ENCODE measurements around the gene UPK1B.
"Not testable (repeated sequence)": the region's sequence is repeated elsewhere in the genome, so short reads cannot be mapped to it uniquely, and the experiment has no call there.

The UPK1B gene

DNA sequence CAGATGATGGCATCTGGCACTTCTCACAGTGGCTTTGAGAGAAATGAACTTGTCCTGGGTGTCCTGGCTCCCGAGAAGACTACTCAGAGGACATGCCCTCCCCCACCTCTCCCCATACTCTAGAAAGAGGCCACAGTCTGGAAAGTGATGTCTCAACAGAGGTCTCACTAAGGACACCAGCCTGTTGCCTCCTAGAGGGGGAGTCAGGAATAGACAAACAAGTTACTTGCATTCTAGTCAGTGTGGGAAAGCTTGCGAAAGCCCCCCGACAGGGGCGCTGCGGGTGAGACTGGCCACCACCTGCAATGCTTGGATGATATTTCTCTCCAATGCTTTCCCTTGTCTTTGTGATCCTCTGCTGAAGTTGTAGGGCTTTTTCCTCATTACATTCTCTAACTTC is 50.1 kb downstream of the UPK1B start:
- DNase-seq (no peak), ATAC-seq (no peak)

DNA sequence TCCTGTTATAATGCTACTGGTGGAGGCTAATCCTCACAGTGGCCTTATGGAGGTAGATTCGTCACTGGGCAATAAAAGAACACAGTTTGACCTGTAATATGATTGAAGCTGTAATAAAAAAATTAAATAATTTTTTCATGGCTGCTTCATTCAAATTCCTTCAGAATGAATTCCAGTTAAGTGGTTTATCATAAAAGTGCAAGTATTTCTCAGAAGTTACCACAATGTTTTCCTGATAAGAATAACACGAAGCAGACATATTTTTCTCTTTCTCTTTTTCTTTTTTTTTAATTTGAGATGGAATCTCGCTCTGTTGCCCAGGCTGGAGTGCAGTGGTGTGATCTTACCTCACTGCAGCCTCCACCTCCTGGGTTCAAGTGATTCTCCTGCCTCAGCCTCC is 51.7 kb downstream of the UPK1B start:
- DNase-seq = no peak
- no peak for ATAC-seq

DNA sequence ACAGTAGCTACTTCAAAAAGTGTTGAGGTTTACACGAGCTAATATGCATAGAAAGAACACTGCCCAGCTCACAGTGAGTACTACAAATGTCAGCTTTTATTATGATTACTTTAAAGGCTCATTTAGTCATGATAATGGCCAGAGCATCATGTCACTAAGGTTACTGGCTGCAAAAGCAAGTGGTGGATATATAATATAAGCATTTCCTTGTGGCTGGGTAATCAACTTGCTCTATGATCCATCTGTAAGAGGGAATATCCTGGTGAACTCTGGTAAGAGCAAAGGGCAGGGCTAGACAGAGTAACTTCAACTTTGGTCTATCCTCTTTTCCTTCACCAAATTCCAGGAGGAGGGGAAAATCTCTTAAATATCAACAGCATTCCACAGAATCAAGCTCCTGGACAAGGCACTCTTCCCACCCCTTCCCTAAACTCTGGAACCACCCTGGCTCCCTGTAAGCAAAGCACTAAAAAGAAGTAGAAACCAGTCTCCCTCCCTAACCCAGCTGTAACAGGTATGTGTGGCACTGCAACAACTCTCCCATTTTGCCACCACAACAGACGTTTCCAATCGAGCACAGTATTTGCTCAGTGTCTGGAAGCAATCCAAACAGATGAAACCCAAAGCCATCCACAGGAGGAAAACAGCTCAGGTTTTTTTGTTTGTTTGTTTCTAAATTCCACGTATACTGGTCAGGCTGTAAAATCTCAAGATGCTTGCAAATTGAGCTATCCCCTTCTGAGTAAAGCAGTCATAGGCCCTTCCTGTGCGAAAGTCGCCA is 53.9 kb downstream of the UPK1B start:
- DNase-seq = no peak
- ATAC-seq = no peak

DNA sequence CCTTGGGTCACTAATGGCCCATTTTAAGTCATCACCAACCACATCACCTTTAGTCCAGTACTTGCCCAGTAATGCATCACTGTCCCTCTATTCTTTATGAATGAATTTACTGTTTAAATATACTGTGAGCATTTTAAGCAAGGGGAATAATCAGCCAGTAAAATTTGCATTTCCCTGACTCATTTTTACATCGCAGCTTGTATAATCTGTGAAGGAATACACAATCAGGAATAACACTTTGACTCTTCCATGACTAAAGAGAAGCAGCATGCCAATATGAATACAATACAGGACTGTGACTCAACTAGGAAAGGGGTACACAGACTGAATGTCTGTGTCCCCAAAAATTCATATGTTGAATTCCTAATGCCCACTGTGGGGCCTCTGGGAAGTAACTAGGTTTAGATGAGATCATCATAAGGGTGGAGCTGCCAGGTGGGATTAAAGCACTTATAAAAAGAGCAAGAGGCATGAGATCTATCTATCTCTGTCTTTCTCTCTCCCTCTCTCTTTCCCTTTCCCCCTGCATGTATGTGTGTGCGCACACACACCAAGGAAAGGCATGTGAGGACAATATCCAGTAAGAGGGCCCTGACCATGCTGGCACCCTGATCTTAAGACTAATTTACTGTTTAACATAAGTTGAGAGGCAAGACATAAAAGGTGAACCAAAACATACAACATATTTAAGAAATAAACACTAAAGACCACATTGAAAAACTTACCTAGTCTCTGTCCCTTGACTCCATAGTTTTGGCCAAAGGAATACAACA is 55.2 kb downstream of the UPK1B start:
- ATAC-seq = no peak

DNA sequence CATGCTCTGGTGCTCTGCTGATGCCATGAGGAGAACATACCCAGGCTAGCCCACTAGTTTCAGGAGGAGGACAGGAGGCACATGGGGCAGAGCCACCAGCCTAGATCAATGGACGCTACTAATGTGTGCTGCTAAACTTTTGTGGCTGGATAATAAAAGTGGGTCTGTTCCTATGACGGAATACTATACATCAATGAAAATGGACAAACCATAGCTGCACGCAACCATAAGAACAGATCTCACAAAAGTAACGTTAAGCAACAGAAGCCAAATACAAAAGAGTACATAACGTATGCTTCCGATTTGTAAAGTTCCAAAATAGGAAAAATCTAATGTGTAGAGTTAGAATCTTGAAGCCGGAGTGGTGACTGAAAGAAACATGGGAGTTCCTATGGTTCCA is 55.8 kb downstream of the UPK1B start:
- ATAC-seq = no peak
- DNase-seq = no peak

More for the DNA sequence above, 55.2 kb downstream of the UPK1B start:
- no peak for DNase-seq

DNA sequence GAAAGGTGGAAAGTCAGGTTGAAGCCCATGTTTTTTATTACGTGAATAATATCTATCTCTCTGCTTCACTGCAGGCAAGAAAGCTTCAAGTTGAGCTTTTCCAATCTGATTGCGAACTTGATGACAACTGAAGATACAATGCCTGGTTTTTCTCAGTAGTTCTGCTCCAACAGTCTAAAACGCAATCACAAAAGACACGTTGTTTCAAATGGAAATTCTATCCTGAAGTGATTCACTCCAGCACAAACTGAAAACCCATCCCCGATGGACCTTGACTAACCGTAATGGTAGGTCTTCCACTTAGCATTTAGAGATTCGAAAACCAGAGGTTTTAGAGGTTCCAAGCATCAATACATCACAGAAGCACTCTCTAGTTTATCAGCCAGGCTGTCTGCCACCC is 56.7 kb downstream of the UPK1B start:
- DNase-seq (no peak), ATAC-seq (no peak)

DNA sequence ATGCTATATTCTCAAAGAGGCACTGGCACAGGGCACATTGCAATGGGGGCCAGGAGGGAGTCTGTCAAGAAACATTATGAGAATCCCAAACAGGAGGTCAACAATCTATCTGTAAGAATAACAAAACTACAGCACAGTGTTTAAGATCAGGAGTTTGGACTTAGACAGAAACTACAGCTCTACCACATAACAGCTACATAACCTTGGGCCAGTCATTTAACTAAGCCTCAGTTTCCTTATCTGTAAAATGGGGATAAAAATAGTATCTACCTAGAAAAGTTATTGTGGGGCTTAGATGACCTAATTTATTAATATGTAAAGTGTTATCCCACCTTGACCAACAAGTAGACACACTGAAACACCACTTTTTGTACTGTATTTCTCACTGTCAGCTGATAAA is 57.3 kb downstream of the UPK1B start:
- no peak for ATAC-seq
- DNase-seq = no peak

DNA sequence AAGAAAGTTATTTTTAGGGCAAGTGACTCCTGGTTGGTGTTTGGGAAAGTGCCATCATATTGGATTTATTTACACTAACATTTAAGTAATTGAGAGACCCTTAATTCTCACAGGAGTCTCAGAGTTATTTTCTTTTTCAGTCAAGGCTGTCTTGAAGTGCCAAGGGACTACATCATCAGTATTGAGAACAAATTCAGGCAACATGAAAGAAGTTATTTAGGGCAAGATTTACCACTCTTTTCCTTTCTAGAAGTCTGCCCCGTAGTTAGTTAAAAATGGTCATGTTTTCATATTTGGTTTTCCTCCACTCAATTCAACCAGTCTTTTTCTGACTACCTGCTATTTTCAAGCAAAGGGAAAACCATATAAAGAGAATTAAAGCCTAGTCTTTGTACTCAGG is 61.2 kb downstream of the UPK1B start:
- ATAC-seq (no peak), DNase-seq (no peak)

DNA sequence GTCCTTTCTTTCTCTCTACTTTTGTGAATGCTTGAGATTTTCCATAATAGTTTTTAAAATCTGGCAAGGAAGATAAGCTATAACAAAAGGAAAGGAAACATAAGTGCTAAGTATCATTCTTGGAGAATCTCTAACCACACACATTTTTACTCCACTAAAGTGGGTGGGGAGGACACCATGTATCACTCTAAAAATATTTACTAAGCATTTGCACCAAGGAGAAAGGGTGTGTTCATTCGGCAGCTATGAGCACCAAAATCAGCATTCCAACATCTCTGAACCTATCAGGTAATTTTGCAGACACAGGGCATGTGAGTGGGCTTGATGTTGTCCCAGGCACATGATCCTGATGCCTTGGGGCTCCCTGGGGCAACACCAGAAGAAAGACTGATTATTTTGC is 61.8 kb downstream of the UPK1B start:
- ATAC-seq (no peak), DNase-seq (no peak)

DNA sequence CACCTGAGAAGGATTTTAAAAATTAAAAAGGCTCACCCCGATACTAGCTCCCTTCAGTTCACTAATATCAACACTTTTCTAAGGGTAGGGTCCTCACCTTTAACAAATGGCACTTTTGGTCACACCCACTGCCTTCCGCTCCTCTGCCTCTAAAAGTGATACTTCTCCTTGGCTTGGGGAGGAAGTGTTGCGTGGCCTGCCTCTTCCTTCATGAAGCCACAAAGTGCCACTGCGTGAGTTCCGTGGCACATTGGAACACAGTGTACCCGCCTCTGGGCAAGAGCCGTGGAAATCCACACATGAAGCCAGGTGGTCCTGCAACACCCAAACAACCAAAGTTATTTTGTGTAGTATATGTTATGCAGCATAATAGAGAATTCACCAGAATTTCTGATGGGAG is 63.4 kb downstream of the UPK1B start:
- peak; percentile 25 for DNase-seq
- ATAC-seq = no peak

DNA sequence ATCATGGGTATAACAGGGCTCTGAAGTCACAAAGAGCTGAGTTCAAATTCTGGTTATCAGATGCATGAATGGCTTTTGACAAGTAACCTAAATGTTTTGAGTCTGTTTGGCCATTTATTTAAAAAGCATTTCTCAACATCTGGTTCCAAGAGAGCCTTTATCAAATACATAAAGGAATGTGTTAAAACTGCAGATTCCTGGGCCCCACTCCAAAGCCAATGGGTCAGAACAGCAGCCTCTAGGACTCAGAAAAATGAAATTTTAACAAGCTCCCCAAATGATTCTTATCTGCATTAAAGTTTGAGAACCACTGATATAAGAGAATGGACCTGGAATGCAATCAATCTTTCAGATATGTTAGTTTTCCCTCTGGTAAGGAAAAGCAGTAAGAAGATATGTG is 63.9 kb downstream of the UPK1B start:
- DNase-seq (no peak), ATAC-seq (no peak)

DNA sequence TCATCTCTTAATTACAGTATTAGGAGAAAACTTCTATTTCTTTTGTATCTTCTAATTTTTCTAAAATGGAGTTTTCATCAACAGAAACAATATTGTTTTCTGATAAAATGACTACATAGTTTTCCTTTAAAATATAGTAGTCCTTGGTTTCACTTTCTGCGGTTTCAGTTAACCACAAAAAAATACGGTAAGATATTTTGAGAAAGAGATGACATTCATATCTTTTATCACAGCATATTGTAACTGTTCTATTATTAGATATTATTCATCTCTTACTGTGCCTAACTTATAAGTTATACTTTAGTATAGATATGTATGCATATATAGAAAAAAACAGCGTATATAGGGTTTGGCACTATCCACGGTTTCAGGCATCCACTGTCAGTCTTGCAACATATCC is 65.0 kb downstream of the UPK1B start:
- no peak for ATAC-seq
- DNase-seq = no peak

DNA sequence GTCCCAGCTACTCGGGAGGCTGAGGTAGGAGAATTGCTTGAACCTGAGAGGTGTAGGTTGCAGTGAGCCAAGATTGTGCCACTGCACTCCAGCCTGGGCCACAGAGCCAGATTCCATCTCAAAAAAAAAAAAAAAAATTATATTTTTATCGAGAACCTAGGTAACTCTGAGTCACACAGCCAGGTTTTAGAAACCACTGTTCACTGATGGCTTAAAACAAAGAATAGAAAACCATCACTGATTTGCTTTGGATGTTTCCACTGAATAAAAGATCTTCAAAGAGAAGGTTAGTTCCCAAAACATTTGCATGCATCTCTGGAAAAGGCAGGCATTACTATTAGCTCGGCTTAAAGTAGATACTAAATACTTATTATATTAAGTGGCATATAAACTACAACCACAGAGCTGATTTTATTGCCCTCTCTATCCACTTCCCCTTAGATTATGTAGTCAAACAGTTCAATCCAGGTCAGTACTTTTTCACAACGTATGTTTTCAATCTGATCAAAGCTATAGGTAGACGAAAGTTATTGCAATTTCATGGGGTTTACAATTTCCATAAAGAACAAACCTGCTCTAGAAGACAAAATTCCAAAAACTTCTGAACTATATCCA is 65.9 kb downstream of the UPK1B start:
- no peak for DNase-seq
- ATAC-seq = peak; percentile 37

DNA sequence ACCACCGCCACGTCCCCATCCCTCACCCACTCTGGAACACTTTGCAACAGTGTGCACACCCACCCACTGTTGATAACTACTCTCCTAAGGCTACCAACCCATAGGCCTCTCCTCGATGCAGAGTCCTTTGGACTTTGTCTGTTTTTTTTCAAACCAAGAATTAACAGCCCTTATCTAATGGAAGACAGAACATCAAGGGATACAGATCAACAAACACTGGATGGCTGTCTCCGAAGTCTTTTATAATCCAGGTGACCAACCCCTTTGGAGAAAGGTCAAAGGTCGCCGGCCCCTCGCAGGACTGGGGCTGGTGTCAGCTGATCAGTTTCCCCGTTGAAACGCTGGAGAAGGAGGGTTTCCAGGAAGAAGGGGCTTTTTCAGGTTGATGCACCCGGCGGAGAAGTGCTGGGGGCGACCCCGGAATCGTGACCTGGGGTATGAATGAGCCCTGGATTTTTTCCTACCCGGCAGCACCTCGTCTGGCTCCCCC is 66.7 kb downstream of the UPK1B start:
- ATAC-seq = no peak
- DNase-seq = peak; percentile 18

DNA sequence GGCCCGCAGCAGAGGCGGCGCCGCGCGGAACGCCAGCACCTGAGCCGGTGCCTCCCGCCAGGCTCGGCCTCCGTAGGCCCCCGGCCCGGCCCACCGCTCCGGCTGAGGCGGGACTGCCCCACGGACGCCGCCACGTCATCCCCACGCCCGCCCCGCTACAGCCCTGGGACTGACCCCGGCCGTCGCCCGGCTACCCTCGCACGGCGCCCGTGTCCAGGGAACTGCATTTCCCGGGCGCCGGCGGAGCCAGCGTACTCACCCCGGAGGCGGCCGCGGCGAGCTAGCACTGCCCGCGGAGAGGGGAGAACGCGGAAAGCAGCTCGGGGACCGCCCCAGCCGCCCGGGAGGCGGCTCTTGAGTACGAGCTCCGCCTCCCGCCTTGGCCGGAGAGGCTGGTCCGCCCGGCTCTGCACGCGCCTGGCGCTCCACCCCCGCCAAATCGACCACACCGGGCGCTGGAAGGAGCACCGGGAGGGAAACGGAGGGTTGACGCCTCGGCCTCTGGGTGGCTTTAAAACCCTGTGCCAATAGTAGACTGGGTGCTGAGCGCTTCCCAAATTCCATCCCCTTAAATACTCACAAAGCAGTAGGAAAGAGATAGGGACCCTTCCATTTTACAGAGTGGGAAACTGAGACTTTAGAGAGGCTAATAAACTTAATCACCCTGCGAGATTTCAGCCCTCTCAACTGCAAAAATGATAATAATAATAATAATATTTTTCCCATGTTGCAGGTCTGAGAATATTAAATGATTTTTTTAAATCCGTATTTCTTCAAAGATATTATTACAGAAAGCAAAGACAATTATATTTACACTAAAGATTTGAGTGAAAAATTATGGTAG is 67.4 kb downstream of the UPK1B start, which contains the start of gene B4GALT4:
Gene B4GALT4 (minus strand): TSS at position 288 of the 844 bp plus-strand sequence. CDS start 10,779 bp downstream, outside the sequence.
- DNase-seq (peak; percentile 79), ATAC-seq (peak; percentile 80)

DNA sequence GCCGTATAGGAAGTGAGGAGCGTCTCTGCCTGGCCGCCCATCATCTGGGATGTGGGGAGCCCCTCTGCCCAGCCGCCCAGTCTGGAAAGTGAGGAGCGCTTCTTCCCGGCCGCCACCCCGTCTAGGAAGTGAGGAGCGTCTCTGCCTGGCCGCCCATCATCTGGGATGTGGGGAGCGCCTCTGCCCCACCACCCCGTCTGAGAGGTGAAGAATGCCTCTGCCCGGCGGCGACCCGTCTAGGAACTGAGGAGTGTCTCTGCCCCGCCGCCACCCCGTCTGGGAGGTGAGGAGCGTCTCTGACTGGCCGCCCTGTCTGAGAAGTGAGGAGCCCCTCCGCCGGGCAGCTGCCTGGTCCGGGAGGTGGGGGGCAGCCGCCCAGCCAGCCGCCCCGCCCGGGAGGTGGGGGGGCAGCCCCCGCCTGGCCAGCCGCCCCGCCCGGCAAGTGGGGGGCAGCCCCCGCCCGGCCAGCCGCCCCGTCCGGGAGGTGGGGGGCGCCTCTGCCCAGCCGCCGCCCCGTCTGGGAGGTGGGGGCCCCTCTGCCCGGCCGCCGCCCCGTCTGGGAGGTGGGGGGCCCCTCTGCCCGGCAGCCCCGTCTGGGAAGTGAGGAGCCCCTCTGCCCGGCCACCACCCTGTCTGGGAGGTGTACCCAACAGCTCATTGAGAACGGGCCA is 69.1 kb downstream of the UPK1B start:
- not testable (repeated sequence) for ATAC-seq, DNase-seq

DNA sequence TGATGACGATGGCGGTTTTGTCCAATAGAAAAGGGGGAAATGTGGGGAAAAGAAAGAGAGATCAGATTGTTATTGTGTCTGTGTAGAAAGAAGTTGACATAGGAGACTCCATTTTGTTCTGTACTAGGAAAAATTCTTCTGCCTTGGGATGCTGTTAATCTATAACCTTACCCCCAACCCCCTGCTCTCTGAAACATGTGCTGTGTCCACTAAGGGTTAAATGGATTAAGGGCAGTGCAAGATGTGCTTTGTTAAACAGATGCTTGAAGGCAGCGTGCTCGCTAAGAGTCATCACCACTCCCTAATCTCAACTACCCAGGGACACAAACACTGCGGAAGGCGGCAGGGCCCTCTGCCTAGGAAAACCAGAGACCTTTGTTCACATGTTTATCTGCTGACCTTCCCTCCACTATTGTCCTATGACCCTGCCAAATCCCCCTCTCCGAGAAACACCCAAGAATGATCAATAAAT is 69.7 kb downstream of the UPK1B start:
- DNase-seq, ATAC-seq: not testable (repeated sequence)

DNA sequence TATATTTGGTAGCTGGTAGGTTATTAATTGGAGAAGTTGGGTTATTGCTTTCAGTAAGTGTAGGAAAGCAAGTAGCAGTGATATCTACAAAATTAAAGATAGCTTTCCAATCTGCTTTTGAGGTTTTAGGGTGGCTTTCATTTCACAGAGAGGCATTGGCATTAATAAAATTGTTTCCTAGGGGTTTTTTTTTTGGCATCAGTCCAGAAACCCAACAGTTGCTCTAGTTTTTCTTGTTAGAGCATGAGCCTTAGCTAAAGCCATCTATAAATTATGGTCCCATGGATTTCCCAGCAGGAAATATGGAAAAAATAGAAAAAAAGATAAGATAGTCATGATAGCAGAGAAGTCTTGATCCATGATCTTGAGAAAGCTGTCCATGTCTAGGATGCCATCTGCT is 70.3 kb downstream of the UPK1B start:
- DNase-seq = no peak
- ATAC-seq = no peak

DNA sequence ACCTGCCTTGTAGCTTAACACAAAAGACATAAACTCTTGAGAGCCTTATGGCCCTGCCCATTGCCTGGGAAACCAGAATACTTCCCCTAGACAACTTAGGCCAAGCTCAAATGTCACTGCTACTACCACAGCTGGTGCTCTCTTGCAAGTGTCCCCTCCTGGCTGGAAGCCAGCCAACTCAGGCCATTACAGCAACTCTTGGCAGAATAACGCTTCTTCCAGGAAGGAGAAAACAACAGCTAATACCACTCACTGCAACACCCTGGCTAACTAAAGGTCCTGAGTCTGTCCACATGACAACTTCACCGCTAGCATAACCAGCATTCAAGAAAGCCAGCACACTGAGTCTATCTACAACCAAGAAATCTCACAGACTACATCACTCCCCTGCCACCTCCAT is 72.4 kb downstream of the UPK1B start:
- DNase-seq = no peak
- ATAC-seq = no peak
